Measurements from ENCODE around the gene FCER1G. TPM values are rescaled to one million over a fixed set of nuclear protein-coding genes. Genes with fewer than 3 reads are reported as not detected.

FCER1G gene
- total RNA-seq, 1 experiment from 2014 or later: 0.77 TPM

- Histone ChIP-seq H3K4me3 (ENCODE audit: low read depth in 2 of 2, low read length in 2 of 2) (peak overlapping the region in 1 of 2 experiments; percentile 14; a peak in 1 of 4 replicates), H3K27ac (ENCODE audit: low read length) (peak overlapping the region; percentile 31; the same call in 1 of the 2 replicates), H3K27me3 (ENCODE audit: control insufficient read depth, insufficient read depth, low read length) (no peaks in the 10 kb centered on the region), H3K36me3 (ENCODE audit: control insufficient read depth, insufficient read depth, low read length) (no peaks in the 10 kb centered on the region; the same call in 1 of the 2 replicates), H3K9me3 (ENCODE audit: control insufficient read depth, insufficient read depth, low read depth, low read length) (no peaks in the 10 kb centered on the region), H3K4me1 (ENCODE audit: control insufficient read depth, insufficient read depth, low read length) (peaks cover 38% of the 10 kb centered on the region)
- intact Hi-C loops (cut with micrococcal nuclease; ENCODE audit: unreplicated experiment): no loop called here
- CTCF ChIA-PET: no interaction called here
- no TSS peak for BruUV-seq (replicated peaks)
- ATAC-seq (no peak), DNase-seq (ENCODE audit: low read depth, low spot score) (no peak)
- POLR2A ChIA-PET: no interaction called here
- TF ChIP-seq POLR2AphosphoS5 (IDR thresholded peaks at IDR 0.05; ENCODE audit: low read depth, low read length) (no peak), TCF7L2 (IDR thresholded peaks at IDR 0.05; ENCODE audit: low read depth, low read length) (no peak), SIN3A (IDR thresholded peaks at IDR 0.05; ENCODE audit: borderline replicate concordance, insufficient read depth, low read depth, low read length) (no peak), REST (IDR thresholded peaks at IDR 0.05; ENCODE audit: insufficient read depth in 1 of 2, low read depth in 2 of 2, low read length in 1 of 2) (no peak), CTCF (IDR thresholded peaks at IDR 0.05) (no peak)
- in situ Hi-C loops (cut with HindIII; ENCODE audit: low pct_unique_long_range_greater_than_20kb, low sequenced_read_pairs): no loop called here
These were observed 16.8 kb upstream of the FCER1G start for GRCh38 chr1:161198194-161198896.

DNA sequence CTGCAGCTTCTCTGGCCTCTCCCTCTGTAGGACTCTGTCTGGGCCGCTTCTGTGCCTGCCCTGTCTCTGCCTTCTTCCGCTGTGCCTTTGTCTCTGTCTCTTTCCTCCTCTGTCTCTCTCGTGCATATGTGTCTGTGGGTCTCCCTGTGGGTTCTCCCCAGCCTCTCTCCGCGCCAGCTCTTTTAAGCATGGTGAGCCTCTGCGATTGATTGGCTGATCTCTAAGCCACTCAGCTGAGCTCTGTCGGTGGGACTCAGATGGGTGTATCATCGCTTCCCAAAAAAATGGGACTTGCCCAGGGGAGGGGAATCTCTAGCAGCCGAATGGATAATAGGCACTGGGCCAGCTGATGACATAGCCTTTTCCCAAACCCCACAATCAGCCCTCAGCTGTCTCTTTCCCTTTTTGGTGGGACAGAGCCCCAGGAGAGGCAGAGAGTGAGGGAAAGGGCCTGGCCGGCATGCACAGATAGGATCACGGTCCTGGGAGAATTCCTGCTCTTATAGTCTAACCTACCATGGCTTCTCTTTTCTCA, 16.1 kb upstream of the FCER1G start, which contains the start of gene ADAMTS4:
Gene ADAMTS4 (minus strand): TSS at position 158 of the 535 bp plus-strand sequence. CDS start 427 bp downstream, outside the sequence.
- no peak for DNase-seq (ENCODE audit: low read depth, low spot score)

More for the DNA sequence above, 16.1 kb upstream of the FCER1G start, which contains the start of gene ADAMTS4:
- ChIA-PET CTCF (interaction anchor here (0.5 kb wide), 1 partner anchor 139 kb away, joined by 12 read pairs; no protein-coding TSS in a partner anchor), POLR2A (no interaction called here)
- Histone ChIP-seq H3K4me3 (ENCODE audit: low read depth in 2 of 2, low read length in 2 of 2) (peak within 1 kb of the TSS in 1 of 2 experiments; percentile 14; a peak in 1 of 4 replicates), H3K27ac (ENCODE audit: low read length) (peak within 1 kb of the TSS; percentile 31; the same call in 1 of the 2 replicates), H3K9me3 (ENCODE audit: control insufficient read depth, insufficient read depth, low read depth, low read length) (no peaks in the 10 kb centered on the region), H3K36me3 (ENCODE audit: control insufficient read depth, insufficient read depth, low read length) (no peaks in the 10 kb centered on the region; the same call in 1 of the 2 replicates), H3K27me3 (ENCODE audit: control insufficient read depth, insufficient read depth, low read length) (no peaks in the 10 kb centered on the region), H3K4me1 (ENCODE audit: control insufficient read depth, insufficient read depth, low read length) (peaks cover 38% of the 10 kb centered on the region)
- in situ Hi-C loops (cut with HindIII; ENCODE audit: low pct_unique_long_range_greater_than_20kb, low sequenced_read_pairs): no loop called here
- no TSS peak for BruUV-seq (replicated peaks)
- TF ChIP-seq CTCF (IDR thresholded peaks at IDR 0.05): no peak
- TF ChIP-seq REST (IDR thresholded peaks at IDR 0.05; ENCODE audit: insufficient read depth in 1 of 2, low read depth in 2 of 2, low read length in 1 of 2): no peak
- no peak for TF ChIP-seq POLR2AphosphoS5 (IDR thresholded peaks at IDR 0.05; ENCODE audit: low read depth, low read length)
- TF ChIP-seq TCF7L2 (IDR thresholded peaks at IDR 0.05; ENCODE audit: low read depth, low read length): no peak
- TF ChIP-seq SIN3A (IDR thresholded peaks at IDR 0.05; ENCODE audit: borderline replicate concordance, insufficient read depth, low read depth, low read length): no peak
- ATAC-seq: no peak
- intact Hi-C loops (cut with micrococcal nuclease; ENCODE audit: unreplicated experiment): no loop called here
